Ishikawa (cell line): ENCODE measurements around the gene PRDM16.

Experiments
- CEBPB ChIP-seq: IDR thresholded peaks from 2 replicates; pipeline ENCODE4 v1.6.1; 2012
- CREB1 ChIP-seq: IDR thresholded peaks from 2 replicates; pipeline ENCODE4 v1.6.1; 2012; ENCODE audit warnings: low read depth
- EGR1 ChIP-seq: IDR thresholded peaks from 2 replicates; pipeline ENCODE4 v1.6.1; 2012
- EP300 ChIP-seq: IDR thresholded peaks from 2 replicates; pipeline ENCODE4 v1.6.1; 2012; ENCODE audit warnings: borderline replicate concordance
- MAX ChIP-seq: IDR thresholded peaks from 2 replicates; pipeline ENCODE4 v1.6.1; 2012
- NFIC ChIP-seq: IDR thresholded peaks from 2 replicates; pipeline ENCODE4 v1.6.1; 2012
- RAD21 ChIP-seq: IDR thresholded peaks from 2 replicates; pipeline ENCODE4 v1.6.1; 2012; ENCODE audit warnings: low read depth
- REST ChIP-seq: IDR thresholded peaks from 2 replicates; pipeline ENCODE4 v1.6.1; 2012; ENCODE audit warnings: low read depth, mild to moderate bottlenecking
- TAF1 ChIP-seq: IDR thresholded peaks from 2 replicates; pipeline ENCODE4 v1.6.1; 2012; ENCODE audit warnings: low read depth, mild to moderate bottlenecking
- TCF12 ChIP-seq: IDR thresholded peaks from 2 replicates; pipeline ENCODE4 v1.6.1; 2012; ENCODE audit warnings: low read depth
- TEAD4 ChIP-seq: IDR thresholded peaks from 2 replicates; pipeline ENCODE4 v1.6.1; 2012
- USF1 ChIP-seq: IDR thresholded peaks from 2 replicates; pipeline ENCODE4 v1.6.1; 2012
- YY1 ChIP-seq: IDR thresholded peaks from 2 replicates; pipeline ENCODE4 v1.6.1; 2012; ENCODE audit warnings: low read depth

GRCh38 chr1:3456449-3456963 is 387.5 kb downstream of the PRDM16 start:
- TF ChIP-seq TEAD4 (no peak), MAX (no peak), EP300 (no peak), NFIC (no peak), TAF1 (no peak), REST (no peak), RAD21 (no peak), YY1 (no peak), TCF12 (no peak), CEBPB (no peak), CREB1 (no peak), EGR1 (no peak), USF1 (no peak)
